RWPE2 (cell line): Measurements from ENCODE around the gene ELOA.
A peak's percentile ranks its signal among the peaks of the same experiment; 100 is the strongest.

Experiments used
- ATAC-seq: fragments of 200-7000 bp; cut with Tn5 transposase; 3 replicates; pipeline ENCODE4 v1.9.1; 2021; ENCODE audit warnings: low read depth
- DNase-seq: peaks from one replicate; pipeline ENCODE4 v3.0.0-alpha.2; 2020; ENCODE audit warnings: low spot score
- H3K27ac ChIP-seq: fragments of 450-650 bp; 2 replicates; pipeline ENCODE4 v1.5.1; 2017; ENCODE audit warnings: mild to moderate bottlenecking; ENCODE audit not compliant: poor library complexity, severe bottlenecking
- H3K27me3 ChIP-seq: fragments of 250-450 bp; sonication (Bioruptor Pico); 2 replicates; pipeline ENCODE4 v1.5.1; 2021; ENCODE audit warnings: mild to moderate bottlenecking, moderate library complexity; ENCODE audit not compliant: insufficient read depth, poor library complexity, severe bottlenecking
- H3K36me3 ChIP-seq: fragments of 250-450 bp; sonication (Bioruptor Pico); 2 replicates; pipeline ENCODE4 v1.5.1; 2020; ENCODE audit warnings: low read depth, mild to moderate bottlenecking, moderate library complexity
- H3K4me1 ChIP-seq: fragments of 250-450 bp; sonication (Bioruptor Pico); 2 replicates; pipeline ENCODE4 v1.5.1; 2021; ENCODE audit warnings: mild to moderate bottlenecking, moderate library complexity; ENCODE audit not compliant: insufficient read depth, poor library complexity, severe bottlenecking
- H3K4me3 ChIP-seq: fragments of 250-450 bp; sonication (Bioruptor Pico); 2 replicates; pipeline ENCODE4 v1.5.1; 2021; ENCODE audit warnings: mild to moderate bottlenecking, moderate library complexity; ENCODE audit not compliant: severe bottlenecking
- H3K9me3 ChIP-seq: fragments of 250-450 bp; sonication (Bioruptor Pico); 2 replicates; pipeline ENCODE4 v1.5.1; 2021; ENCODE audit warnings: mild to moderate bottlenecking, moderate library complexity; ENCODE audit not compliant: severe bottlenecking
- CTCF ChIP-seq: fragments of 450-650 bp; IDR thresholded peaks from one replicate; pipeline ENCODE4 v1.5.1; 2017; ENCODE audit warnings: mild to moderate bottlenecking, moderate library complexity; ENCODE audit not compliant: poor library complexity, severe bottlenecking

The ELOA gene

GRCh38 chr1:23796466-23797271 lies 53.4 kb downstream of the ELOA start:
- H3K27ac ChIP-seq, result peak overlapping the region; percentile 23
- no peaks in the 10 kb centered on the region for H3K9me3 ChIP-seq
- no peak for TF ChIP-seq CTCF
- H3K4me3 ChIP-seq, result no peak overlapping the region
- ATAC-seq (no peak), DNase-seq (no peak)
- peaks cover 11% of the 10 kb centered on the region for H3K4me1 ChIP-seq
- peaks cover 56% of the 10 kb centered on the region for H3K36me3 ChIP-seq
- no peaks in the 10 kb centered on the region for H3K27me3 ChIP-seq

- DNase-seq (no peak), ATAC-seq (no peak)
- Histone ChIP-seq H3K27ac (peak overlapping the region; percentile 94), H3K9me3 (no peaks in the 10 kb centered on the region), H3K4me3 (no peak overlapping the region), H3K4me1 (peaks cover 8% of the 10 kb centered on the region), H3K27me3 (no peaks in the 10 kb centered on the region), H3K36me3 (peaks cover 52% of the 10 kb centered on the region)
- TF ChIP-seq CTCF, result no peak
Measured at GRCh38 chr1:23797478-23798448, 54.5 kb downstream of the ELOA start.

- H3K27ac ChIP-seq, result peak overlapping the region; percentile 94
- H3K27me3 ChIP-seq, result no peaks in the 10 kb centered on the region
- DNase-seq (no peak), ATAC-seq (no peak)
- peaks cover 8% of the 10 kb centered on the region for H3K4me1 ChIP-seq
- H3K9me3 ChIP-seq, result no peaks in the 10 kb centered on the region
- no peak overlapping the region for H3K4me3 ChIP-seq
- TF ChIP-seq CTCF, result no peak
- H3K36me3 ChIP-seq, result peaks cover 43% of the 10 kb centered on the region
Measured at GRCh38 chr1:23798662-23799142, 55.4 kb downstream of the ELOA start.

- Histone ChIP-seq H3K4me1 (peaks cover 8% of the 10 kb centered on the region), H3K36me3 (peaks cover 41% of the 10 kb centered on the region), H3K9me3 (no peaks in the 10 kb centered on the region), H3K27ac (peak overlapping the region; percentile 94), H3K4me3 (peak overlapping the region; percentile 70), H3K27me3 (no peaks in the 10 kb centered on the region)
- DNase-seq, result no peak
- TF ChIP-seq CTCF, result no peak
- no peak for ATAC-seq
Measured at GRCh38 chr1:23799255-23799569, 55.9 kb downstream of the ELOA start.
